Gastrocnemius medialis (tissue), 4 donors: Measurements from ENCODE around the gene OSGIN1. TPM values are rescaled to one million over a fixed set of nuclear protein-coding genes. Genes with fewer than 3 reads are reported as not detected.

Experiments used
- ATAC-seq, 2 donors: fragments of 150-250 bp; one replicate each; pipeline ENCODE4 v1.9.1; 2016
- DNase-seq, 2 donors: peaks; one replicate each; pipeline ENCODE4 v3.0.0-alpha.2; 2019
- H3K27ac ChIP-seq, 4 donors: fragments of 200-600 bp; sonication (generic); 1 replicate in 1 of 4; 2 replicates in 3 of 4; pipeline ENCODE4 v1.5.1; 2016 to 2018; ENCODE audit warnings: mild to moderate bottlenecking in 2 of 4, moderate library complexity in 1 of 4
- H3K27me3 ChIP-seq, 3 donors: fragments of 200-600 bp; sonication (generic) in 2 of 3; 1 replicate in 1 of 3; 2 replicates in 2 of 3; pipeline versions ENCODE4 v1.5.1 to v1.6.0; 2016 to 2019; ENCODE audit warnings: mild to moderate bottlenecking in 1 of 3, moderate library complexity in 1 of 3
- H3K36me3 ChIP-seq, 2 donors: fragments of 200-600 bp; sonication (generic) in 1 of 2; one replicate each; pipeline ENCODE4 v1.5.1; 2017 to 2018
- H3K4me1 ChIP-seq, 2 donors: fragments of 200-600 bp; sonication (generic) in 1 of 2; one replicate each; pipeline ENCODE4 v1.5.1; 2016 to 2017; ENCODE audit warnings: mild to moderate bottlenecking in 2 of 2
- H3K4me3 ChIP-seq, 4 donors: fragments of 200-600 bp; sonication (generic) in 3 of 4; 1 replicate in 1 of 4; 2 replicates in 3 of 4; pipeline ENCODE4 v1.5.1; 2016 to 2019; ENCODE audit warnings: mild to moderate bottlenecking in 2 of 4
- H3K9me3 ChIP-seq, 3 donors: fragments of 200-600 bp; sonication (generic) in 2 of 3; 1 replicate in 1 of 3; 2 replicates in 2 of 3; pipeline ENCODE4 v1.5.1; 2016 to 2019
- CTCF ChIP-seq, 5 experiments: fragments of 450-650 bp in 3 of 5; fragments of 200-600 bp in 2 of 5; sonication (generic) in 2 of 5; IDR thresholded peaks in 4 of 5; conservative IDR thresholded peaks in 1 of 5; 1 replicate in 4 of 5; 2 replicates in 1 of 5; pipeline ENCODE4 v1.5.1; 2016 to 2019; ENCODE audit warnings: antibody characterized with exemption in 5 of 5, mild to moderate bottlenecking in 3 of 5, moderate library complexity in 3 of 5
- POLR2A ChIP-seq, 2 donors: fragments of 450-650 bp; IDR thresholded peaks; one replicate each; pipeline ENCODE4 v1.6.1; 2017; ENCODE audit warnings: antibody characterized with exemption in 2 of 2, mild to moderate bottlenecking in 2 of 2, moderate library complexity in 2 of 2
- in situ Hi-C, 4 donors: fragments of 200-750 bp; cut with MboI; loops; one replicate each; pipeline versions ENCODE4 v1.15.0 to v1.8.0; 2017; ENCODE audit warnings: low sequenced_read_pairs in 4 of 4
- intact Hi-C: fragments of 100-400 bp; cut with DNase I; formaldehyde crosslinking; loops from one replicate; pipeline ENCODE4 v1.15.1; 2023; ENCODE audit warnings: low total_unique reads
- total RNA-seq, 4 donors: library from RNA; depleted of rRNA; stranded (reverse); fragments of >200 nt; gene quantifications; one replicate each; pipeline versions ENCODE4 v1.1.0 to v1.2.3, GENCODE V29; 2016

The OSGIN1 gene
- total RNA-seq, 4 donors from 2014 or later = 9.6 to 24.9 (median 13.2) TPM

GRCh38 chr16:83925095-83925905, 27.7 kb upstream of the OSGIN1 start:
- peaks cover 0 to 7% of the 10 kb centered on the region in 2 donors for H3K36me3 ChIP-seq
- H3K27ac ChIP-seq = no peak overlapping the region
- H3K4me3 ChIP-seq = no peak overlapping the region
- TF ChIP-seq CTCF (IDR thresholded peaks at IDR 0.05 in 4 of 5, conservative IDR thresholded peaks at IDR 0.05 in 1 of 5) (no peak), POLR2A (IDR thresholded peaks at IDR 0.05) (no peak)
- no peak for DNase-seq
- H3K9me3 ChIP-seq = no peaks in the 10 kb centered on the region
- H3K4me1 ChIP-seq = peaks cover 8 to 10% of the 10 kb centered on the region in 2 donors
- H3K27me3 ChIP-seq = no peaks in the 10 kb centered on the region
- in situ Hi-C loops = loop anchor here in 1 of 4 donors (10.0 kb wide), 1 partner anchor 120 kb away; the partner anchor contains the start of gene SLC38A8
- no peak for ATAC-seq
- intact Hi-C loops = no loop called here

DNA sequence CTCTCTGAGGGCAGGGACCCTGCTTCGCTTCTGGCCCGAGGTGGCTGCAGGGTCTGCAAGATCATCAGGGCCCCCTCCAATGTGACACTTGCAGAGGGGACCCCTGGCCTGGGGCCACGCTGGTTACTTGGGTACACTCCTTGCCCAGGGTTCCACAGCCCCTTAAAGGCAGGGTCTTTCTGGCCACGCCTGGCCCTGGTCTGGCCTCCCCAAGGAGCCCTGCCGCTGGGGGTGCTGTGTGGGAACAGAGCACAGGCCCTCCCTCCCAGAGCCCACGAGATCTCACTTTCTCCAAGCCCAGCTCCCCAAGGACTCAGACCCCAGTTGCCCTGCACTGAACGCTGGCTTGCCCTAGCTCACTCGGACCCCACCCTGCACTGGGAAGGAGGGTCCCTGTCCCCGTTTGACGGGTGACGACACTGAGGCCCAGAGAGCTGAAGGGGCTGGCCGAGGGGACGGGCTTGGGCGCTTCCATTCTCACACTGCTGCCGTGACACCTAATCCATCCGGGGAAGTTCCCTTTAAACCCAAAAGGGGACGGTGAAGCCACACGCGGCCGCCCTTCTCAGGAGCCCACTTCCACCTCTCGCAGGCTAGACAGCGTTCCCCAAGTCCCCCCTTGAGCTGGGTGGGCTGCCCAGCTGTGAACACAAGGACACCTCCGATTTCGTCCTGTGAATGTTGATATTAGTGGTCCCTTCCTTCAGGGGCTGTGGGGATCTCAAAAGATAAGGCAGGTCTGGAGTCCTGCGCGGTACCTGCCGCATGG, 26.9 kb upstream of the OSGIN1 start:
- peaks cover 8 to 10% of the 10 kb centered on the region in 2 donors for H3K4me1 ChIP-seq
- TF ChIP-seq POLR2A (IDR thresholded peaks at IDR 0.05) (no peak), CTCF (IDR thresholded peaks at IDR 0.05 in 4 of 5, conservative IDR thresholded peaks at IDR 0.05 in 1 of 5) (no peak)
- H3K27me3 ChIP-seq = no peaks in the 10 kb centered on the region
- ATAC-seq (no peak), DNase-seq (no peak)
- intact Hi-C loops (loop anchor here (2.0 kb wide), 3 partner anchors 27 to 137 kb away; partner anchors contain the start of gene OSGIN1), in situ Hi-C loops (loop anchor here in 1 of 4 donors (10.0 kb wide), 1 partner anchor 119 kb away; the partner anchor contains the start of gene SLC38A8)
- no peak overlapping the region for H3K4me3 ChIP-seq
- no peaks in the 10 kb centered on the region for H3K9me3 ChIP-seq
- no peak overlapping the region for H3K27ac ChIP-seq
- H3K36me3 ChIP-seq = peaks cover 0 to 5% of the 10 kb centered on the region in 2 donors

DNA sequence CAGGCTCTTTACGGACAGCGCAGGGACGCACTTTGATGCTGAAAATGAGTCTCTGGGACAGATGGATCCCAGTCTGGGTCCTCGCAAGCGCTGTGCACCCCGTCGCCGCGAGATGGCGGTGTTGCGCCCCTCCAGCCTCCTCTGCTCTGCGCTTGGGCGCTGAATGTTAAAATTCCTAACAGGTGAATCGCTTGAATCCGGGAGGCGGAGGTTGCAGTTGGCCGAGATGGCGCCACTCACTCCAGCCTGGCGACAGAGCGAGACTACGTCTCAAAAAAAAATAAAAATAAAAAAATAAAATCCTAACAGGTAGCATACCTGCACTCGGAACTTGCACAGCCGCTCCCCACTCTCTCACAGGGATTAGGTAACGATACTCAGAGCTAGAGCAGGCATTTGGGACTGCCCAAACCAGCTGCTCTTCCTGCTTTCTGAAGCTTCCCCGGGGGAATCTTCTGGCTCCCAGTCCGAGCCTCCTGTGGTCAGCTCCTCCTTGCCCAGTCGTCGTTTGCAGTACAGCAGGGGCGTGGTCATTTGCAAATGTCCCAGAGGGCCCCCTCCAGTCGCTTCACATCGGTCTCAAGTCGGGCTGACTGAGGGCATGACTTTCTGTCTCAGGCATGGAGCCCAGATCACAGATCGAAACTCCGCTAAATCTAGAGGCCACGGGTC, 26.2 kb upstream of the OSGIN1 start:
- H3K36me3 ChIP-seq = peaks cover 0 to under 1% of the 10 kb centered on the region in 2 donors
- peaks cover 8 to 10% of the 10 kb centered on the region in 2 donors for H3K4me1 ChIP-seq
- intact Hi-C loops = loop anchor here (2.0 kb wide), 3 partner anchors 26 to 136 kb away; partner anchors contain the start of gene OSGIN1
- H3K27ac ChIP-seq = no peak overlapping the region
- no peaks in the 10 kb centered on the region for H3K27me3 ChIP-seq
- TF ChIP-seq POLR2A (IDR thresholded peaks at IDR 0.05) = no peak
- peak; percentile 75 to 98 (median 92) for TF ChIP-seq CTCF (IDR thresholded peaks at IDR 0.05 in 4 of 5, conservative IDR thresholded peaks at IDR 0.05 in 1 of 5)
- in situ Hi-C loops = loop anchor here in 1 of 4 donors (10.0 kb wide), 1 partner anchor 118 kb away; the partner anchor contains the start of gene SLC38A8
- H3K9me3 ChIP-seq = no peaks in the 10 kb centered on the region
- DNase-seq (peak; percentile 42 to 64), ATAC-seq (peak; percentile 83 to 86)
- H3K4me3 ChIP-seq = no peak overlapping the region

DNA sequence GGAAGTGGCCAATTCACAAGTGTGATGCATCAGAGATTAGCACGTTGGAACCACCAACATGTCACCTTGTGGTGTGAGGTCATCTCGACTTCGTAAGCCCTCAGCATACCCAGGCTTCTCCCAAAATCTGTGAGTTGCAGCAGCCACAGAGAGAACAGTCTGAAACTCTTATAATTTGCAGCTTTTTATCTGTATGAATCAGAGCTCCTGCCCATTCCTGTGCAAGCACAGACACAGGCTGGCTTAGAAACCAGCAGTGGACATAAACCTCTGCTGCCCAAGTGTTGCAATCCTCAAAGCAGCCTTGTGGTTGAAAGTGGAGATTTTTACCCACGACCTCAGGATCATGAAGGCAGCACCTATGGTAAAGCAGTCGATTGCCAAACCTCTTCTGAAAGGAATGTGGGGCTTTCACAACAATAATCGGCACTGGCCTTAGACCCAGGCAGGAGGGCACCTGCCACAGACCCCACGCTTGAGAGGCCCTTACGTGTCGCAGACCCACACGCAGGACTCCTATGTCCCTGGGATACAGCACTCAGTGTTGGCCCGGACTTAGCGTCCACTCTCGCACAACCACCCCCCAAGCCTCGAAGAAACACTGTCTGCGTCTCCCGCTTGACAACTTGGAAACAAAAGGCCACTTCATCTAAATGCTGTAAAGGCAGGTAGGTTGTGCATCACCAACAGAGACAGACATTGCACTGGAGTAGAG, 24.5 kb upstream of the OSGIN1 start:
- Histone ChIP-seq H3K4me3 (no peak overlapping the region), H3K9me3 (no peaks in the 10 kb centered on the region), H3K4me1 (peaks cover 8 to 10% of the 10 kb centered on the region in 2 donors), H3K27me3 (no peaks in the 10 kb centered on the region), H3K36me3 (no peaks in the 10 kb centered on the region), H3K27ac (no peak overlapping the region)
- ATAC-seq (no peak), DNase-seq (no peak)
- in situ Hi-C loops (loop anchor here in 1 of 4 donors (10.0 kb wide), 1 partner anchor 116 kb away; the partner anchor contains the start of gene SLC38A8), intact Hi-C loops (no loop called here)
- no peak for TF ChIP-seq POLR2A (IDR thresholded peaks at IDR 0.05)
